ENCODE data around the gene C3orf70.
"Not testable (repeated sequence)": the region's sequence is repeated elsewhere in the genome, so short reads cannot be mapped to it uniquely, and the experiment has no call there.

The C3orf70 gene

DNA sequence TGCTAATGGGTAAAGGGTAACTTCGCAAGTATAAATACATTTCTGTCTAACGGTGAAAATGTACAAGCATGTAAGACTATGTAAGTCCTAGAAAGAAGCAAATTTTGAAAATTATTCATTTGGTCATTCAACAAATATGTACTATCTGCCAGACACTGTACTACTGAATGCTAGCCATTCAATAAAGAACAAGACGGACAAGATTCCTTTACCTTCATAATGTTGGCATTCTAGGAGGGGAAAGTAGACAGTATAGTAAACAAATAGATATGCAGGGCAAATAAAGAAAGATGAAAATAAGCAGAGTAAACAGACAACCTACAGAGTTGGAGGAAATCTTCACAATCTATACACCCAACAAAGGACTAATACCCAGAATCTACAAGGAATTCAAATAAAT, 32.7 kb downstream of the C3orf70 start:
- H3K27me3 Mint-ChIP-seq = peaks cover 31% of the 10 kb centered on the region
- H3K9me3 Mint-ChIP-seq = peaks cover 5% of the 10 kb centered on the region
- ATAC-seq = no peak
- H3K36me3 Mint-ChIP-seq = no peaks in the 10 kb centered on the region
- no peaks in the 10 kb centered on the region for H3K4me1 Mint-ChIP-seq
- H3K4me3 Mint-ChIP-seq = no peak overlapping the region
- H3K27ac Mint-ChIP-seq = no peak overlapping the region

DNA sequence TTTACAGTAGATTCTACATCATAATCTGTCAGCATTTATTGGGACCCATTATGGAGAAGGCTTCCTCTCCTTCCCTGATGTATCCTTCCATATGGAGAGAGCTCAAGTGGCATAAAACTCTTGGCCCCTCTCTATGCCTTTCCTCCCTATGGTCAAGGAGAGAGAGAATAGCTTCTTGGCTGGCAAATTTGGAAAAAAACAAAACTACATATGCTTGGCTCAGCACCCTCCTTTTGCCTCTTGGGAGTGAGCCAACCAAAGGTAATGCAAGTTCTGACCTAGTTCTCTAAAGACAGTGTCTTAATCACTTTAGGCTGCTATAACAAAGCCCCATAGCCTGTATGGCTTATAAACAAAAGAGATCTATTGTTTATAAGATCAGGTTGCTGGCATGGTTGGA, 37.5 kb downstream of the C3orf70 start:
- Mint-ChIP-seq H3K27ac (no peak overlapping the region), H3K27me3 (peaks cover 35% of the 10 kb centered on the region), H3K9me3 (peaks cover 2% of the 10 kb centered on the region), H3K4me1 (no peaks in the 10 kb centered on the region), H3K36me3 (no peaks in the 10 kb centered on the region), H3K4me3 (no peak overlapping the region)
- no peak for ATAC-seq

DNA sequence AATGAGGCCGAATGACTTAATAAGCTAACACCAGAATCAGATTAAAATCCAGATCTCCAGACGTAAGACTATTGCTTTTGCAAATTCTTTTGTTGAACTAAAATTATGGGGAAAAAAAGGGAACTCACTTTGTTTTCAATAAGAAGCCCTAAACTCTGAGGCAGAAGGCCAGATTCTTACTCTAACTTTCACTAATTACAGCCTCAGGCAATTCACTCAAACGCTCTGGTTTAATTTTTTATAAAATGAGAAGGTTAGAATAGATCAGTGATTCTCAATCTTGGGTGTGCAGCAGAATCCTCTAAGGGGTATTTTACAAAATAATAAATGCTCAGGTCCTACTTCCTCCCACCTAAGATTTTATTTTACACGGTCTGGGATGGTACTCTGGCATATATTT, 38.1 kb downstream of the C3orf70 start:
- ATAC-seq = no peak
- H3K4me1 Mint-ChIP-seq = no peaks in the 10 kb centered on the region

GRCh38 chr3:185112186-185112585, 40.7 kb downstream of the C3orf70 start:
- no peak overlapping the region for H3K4me3 Mint-ChIP-seq
- H3K27me3 Mint-ChIP-seq = peaks cover 11% of the 10 kb centered on the region
- H3K27ac Mint-ChIP-seq = no peak overlapping the region
- H3K9me3 Mint-ChIP-seq = no peaks in the 10 kb centered on the region
- no peaks in the 10 kb centered on the region for H3K4me1 Mint-ChIP-seq
- ATAC-seq = no peak
- no peaks in the 10 kb centered on the region for H3K36me3 Mint-ChIP-seq

More for the DNA sequence above, 38.1 kb downstream of the C3orf70 start:
- no peaks in the 10 kb centered on the region for H3K36me3 Mint-ChIP-seq
- no peaks in the 10 kb centered on the region for H3K9me3 Mint-ChIP-seq
- no peak overlapping the region for H3K4me3 Mint-ChIP-seq
- no peak overlapping the region for H3K27ac Mint-ChIP-seq
- peaks cover 28% of the 10 kb centered on the region for H3K27me3 Mint-ChIP-seq

DNA sequence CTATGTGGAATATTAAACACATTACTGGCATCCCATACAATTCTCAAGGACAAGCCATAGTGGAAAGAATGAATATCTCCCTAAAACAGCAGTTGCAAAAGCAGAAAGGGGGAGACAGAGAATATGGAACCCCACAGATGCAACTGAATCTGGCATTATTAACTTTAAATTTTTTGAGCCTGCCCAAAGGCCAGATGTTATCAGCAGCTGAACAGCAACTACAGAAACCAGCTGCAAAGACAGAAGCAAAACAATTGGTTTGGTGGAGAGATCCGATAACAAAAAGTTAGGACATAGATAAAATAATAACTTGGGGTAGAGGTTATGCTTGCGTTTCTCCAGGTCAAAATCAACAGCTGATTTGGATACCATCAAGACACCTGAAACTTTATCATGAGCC, 43.8 kb downstream of the C3orf70 start:
- H3K36me3 Mint-ChIP-seq, H3K4me1 Mint-ChIP-seq, H3K27ac Mint-ChIP-seq, H3K4me3 Mint-ChIP-seq, ATAC-seq: not testable (repeated sequence)
- peaks cover 11% of the 10 kb centered on the region for H3K9me3 Mint-ChIP-seq
- peaks cover 16% of the 10 kb centered on the region for H3K27me3 Mint-ChIP-seq

DNA sequence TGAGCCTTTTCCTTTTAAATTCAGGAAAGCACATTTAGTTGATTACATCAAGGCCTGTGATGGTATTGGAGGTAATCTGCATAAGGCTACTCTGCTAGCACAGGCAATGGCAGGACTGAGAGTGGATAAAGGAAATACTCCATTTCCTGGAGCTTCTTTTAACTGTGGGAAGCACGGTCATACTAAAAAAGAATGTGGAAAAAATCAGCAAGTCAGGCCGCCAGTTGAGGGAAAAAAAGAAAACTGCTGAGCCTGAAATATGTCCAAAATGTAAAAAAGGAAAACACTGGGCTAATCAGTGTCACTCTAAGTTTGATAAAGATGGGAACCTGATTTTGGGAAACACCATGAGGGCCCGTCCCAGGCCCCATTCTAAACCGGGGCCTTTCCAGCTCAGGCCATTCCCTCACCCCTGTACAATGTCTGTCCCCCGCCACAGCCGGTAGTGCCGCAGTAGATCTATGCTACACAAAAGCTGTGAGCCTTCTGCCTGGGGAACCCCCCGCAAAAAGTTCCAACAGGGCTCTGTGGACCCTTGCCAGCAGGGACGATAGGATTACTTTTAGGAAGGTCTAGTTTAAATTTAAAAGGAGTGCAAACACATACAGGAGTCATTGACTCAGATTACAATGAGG, 46.5 kb downstream of the C3orf70 start:
- not testable (repeated sequence) for ATAC-seq

DNA sequence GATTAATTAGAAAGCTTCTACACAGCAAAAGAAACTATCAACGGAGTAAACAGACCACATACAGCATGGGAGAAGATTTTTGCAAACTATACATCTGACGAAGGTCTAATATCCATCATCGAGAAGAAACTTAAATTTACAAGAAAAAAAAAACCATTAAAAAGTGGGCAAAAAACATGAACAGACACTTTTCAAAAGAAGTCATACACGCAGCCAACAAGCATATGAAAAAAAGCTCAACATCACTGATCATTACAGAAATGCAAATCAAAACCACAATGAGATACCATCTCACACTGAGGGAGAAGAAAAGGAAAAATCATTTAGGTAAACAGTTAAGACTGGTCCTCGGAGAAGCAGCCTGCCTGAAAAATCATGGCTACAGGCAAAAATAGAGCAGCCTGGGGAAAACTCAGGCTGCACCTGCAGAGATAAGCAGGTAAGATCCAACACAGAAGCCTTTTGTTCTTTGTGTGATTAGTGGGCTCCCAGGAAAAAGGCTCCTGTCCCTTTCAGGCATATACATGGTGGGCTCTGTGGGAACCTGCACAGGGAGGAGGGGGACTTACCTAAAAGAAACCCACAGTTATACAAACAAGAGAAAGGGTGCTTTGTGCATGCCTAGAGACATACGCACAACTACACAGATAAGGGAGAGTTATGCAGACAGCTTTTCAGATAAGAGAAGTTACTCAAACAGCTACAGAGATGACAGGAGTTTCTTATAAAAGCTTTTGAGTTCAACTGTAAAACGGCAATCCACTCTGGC, 49.3 kb downstream of the C3orf70 start:
- H3K4me1 Mint-ChIP-seq = no peaks in the 10 kb centered on the region
- peaks cover 30% of the 10 kb centered on the region for H3K27me3 Mint-ChIP-seq
- H3K27ac Mint-ChIP-seq = no peak overlapping the region
- no peak overlapping the region for H3K4me3 Mint-ChIP-seq
- no peak for ATAC-seq
- no peaks in the 10 kb centered on the region for H3K36me3 Mint-ChIP-seq
- H3K9me3 Mint-ChIP-seq = peaks cover 30% of the 10 kb centered on the region

More for the DNA sequence above, 46.5 kb downstream of the C3orf70 start:
- H3K27ac Mint-ChIP-seq, H3K36me3 Mint-ChIP-seq, H3K4me1 Mint-ChIP-seq, H3K4me3 Mint-ChIP-seq: not testable (repeated sequence)
- H3K9me3 Mint-ChIP-seq = peaks cover 24% of the 10 kb centered on the region
- H3K27me3 Mint-ChIP-seq = peaks cover 12% of the 10 kb centered on the region

- no peak overlapping the region for H3K4me3 Mint-ChIP-seq
- H3K9me3 Mint-ChIP-seq = no peaks in the 10 kb centered on the region
- no peaks in the 10 kb centered on the region for H3K36me3 Mint-ChIP-seq
- no peak for ATAC-seq
- no peaks in the 10 kb centered on the region for H3K4me1 Mint-ChIP-seq
- H3K27ac Mint-ChIP-seq = no peak overlapping the region
- H3K27me3 Mint-ChIP-seq = peaks cover 29% of the 10 kb centered on the region
Measured at GRCh38 chr3:185094697-185095096, 58.2 kb downstream of the C3orf70 start.

GRCh38 chr3:185093116-185093515, 59.7 kb downstream of the C3orf70 start:
- H3K27me3 Mint-ChIP-seq = peaks cover 28% of the 10 kb centered on the region
- no peaks in the 10 kb centered on the region for H3K4me1 Mint-ChIP-seq
- H3K4me3 Mint-ChIP-seq = no peak overlapping the region
- no peaks in the 10 kb centered on the region for H3K36me3 Mint-ChIP-seq
- no peak overlapping the region for H3K27ac Mint-ChIP-seq
- ATAC-seq = no peak
- no peaks in the 10 kb centered on the region for H3K9me3 Mint-ChIP-seq

- ATAC-seq = no peak
- Mint-ChIP-seq H3K27me3 (peaks cover 17% of the 10 kb centered on the region), H3K27ac (no peak overlapping the region), H3K4me3 (no peak overlapping the region), H3K36me3 (no peaks in the 10 kb centered on the region), H3K4me1 (no peaks in the 10 kb centered on the region), H3K9me3 (no peaks in the 10 kb centered on the region)
Measured at GRCh38 chr3:185090811-185091210, 62.0 kb downstream of the C3orf70 start.

DNA sequence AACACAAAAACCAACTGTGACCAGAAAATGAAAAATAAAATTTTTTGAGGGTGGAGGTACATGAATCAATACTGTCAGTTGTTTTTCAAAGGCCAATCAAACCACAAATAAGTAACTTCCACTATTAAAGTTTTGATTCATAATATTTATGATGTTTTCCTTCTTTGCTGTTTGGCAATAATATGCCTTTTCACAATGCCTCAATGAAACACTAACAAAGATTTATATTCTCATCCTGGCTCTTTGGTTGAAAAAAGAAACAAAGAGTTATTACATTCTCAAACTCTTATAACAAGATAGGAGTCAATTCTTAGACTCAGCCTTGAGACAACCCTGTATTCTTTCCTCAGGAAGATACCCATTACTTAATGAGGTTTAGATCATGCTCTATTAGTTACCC, 63.1 kb downstream of the C3orf70 start:
- Mint-ChIP-seq H3K4me3 (no peak overlapping the region), H3K27ac (no peak overlapping the region), H3K4me1 (no peaks in the 10 kb centered on the region), H3K9me3 (no peaks in the 10 kb centered on the region), H3K27me3 (peaks cover 17% of the 10 kb centered on the region), H3K36me3 (no peaks in the 10 kb centered on the region)
- no peak for ATAC-seq

DNA sequence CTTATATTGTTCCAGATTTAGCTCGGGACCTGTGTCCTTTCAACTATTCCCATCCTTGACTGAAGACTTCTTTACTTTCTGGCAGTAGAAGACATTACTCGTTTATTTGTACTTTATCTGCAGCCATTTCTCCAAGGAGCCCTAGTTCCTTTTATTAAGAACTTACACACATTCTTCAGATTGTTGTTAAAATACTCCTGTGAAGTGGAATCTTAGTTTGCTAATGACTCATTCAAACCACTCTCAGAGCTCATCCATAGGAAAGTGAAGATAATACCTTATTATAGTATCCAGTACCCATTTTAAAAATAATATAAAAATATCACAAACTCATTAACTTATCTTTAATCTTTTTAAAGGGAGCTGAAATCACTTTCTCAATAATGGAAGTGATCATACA, 63.5 kb downstream of the C3orf70 start:
- peaks cover 17% of the 10 kb centered on the region for H3K27me3 Mint-ChIP-seq
- no peaks in the 10 kb centered on the region for H3K4me1 Mint-ChIP-seq
- no peak for ATAC-seq
- no peaks in the 10 kb centered on the region for H3K36me3 Mint-ChIP-seq
- no peak overlapping the region for H3K27ac Mint-ChIP-seq
- no peaks in the 10 kb centered on the region for H3K9me3 Mint-ChIP-seq
- no peak overlapping the region for H3K4me3 Mint-ChIP-seq

- Mint-ChIP-seq H3K4me1 (no peaks in the 10 kb centered on the region), H3K9me3 (no peaks in the 10 kb centered on the region), H3K4me3 (no peak overlapping the region), H3K27me3 (peaks cover 13% of the 10 kb centered on the region), H3K27ac (no peak overlapping the region), H3K36me3 (no peaks in the 10 kb centered on the region)
- no peak for ATAC-seq
Measured at GRCh38 chr3:185087419-185087818, 65.4 kb downstream of the C3orf70 start.

GRCh38 chr3:185084901-185085300, 68.0 kb downstream of the C3orf70 start:
- no peaks in the 10 kb centered on the region for H3K4me1 Mint-ChIP-seq
- H3K27me3 Mint-ChIP-seq = peaks cover 8% of the 10 kb centered on the region
- H3K4me3 Mint-ChIP-seq = no peak overlapping the region
- no peaks in the 10 kb centered on the region for H3K36me3 Mint-ChIP-seq
- no peak for ATAC-seq
- H3K9me3 Mint-ChIP-seq = no peaks in the 10 kb centered on the region
- H3K27ac Mint-ChIP-seq = no peak overlapping the region

DNA sequence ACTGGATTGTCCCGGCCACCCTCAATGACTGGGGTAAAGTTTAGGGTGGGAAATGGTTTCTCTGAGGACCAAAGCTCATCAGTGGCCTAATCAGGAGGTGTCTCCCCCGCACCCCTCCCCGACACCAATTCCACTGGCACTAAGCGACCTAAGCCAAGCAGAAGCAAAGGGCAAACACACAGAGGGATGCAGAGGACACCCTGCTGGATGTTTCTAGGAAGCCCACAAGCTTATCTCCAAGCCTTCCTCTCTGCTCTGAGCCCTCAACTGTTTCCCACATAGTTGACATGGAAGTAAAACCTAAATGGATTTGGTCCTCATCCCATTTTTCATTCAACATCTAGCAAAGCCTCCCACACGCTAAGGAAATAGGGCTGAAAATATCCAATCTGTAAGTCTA, 68.5 kb downstream of the C3orf70 start:
- Mint-ChIP-seq H3K27ac (no peak overlapping the region), H3K27me3 (peaks cover 8% of the 10 kb centered on the region), H3K9me3 (no peaks in the 10 kb centered on the region), H3K4me1 (no peaks in the 10 kb centered on the region), H3K36me3 (no peaks in the 10 kb centered on the region), H3K4me3 (no peak overlapping the region)
- ATAC-seq = no peak

- no peaks in the 10 kb centered on the region for H3K36me3 Mint-ChIP-seq
- H3K27me3 Mint-ChIP-seq = peaks cover 8% of the 10 kb centered on the region
- no peak overlapping the region for H3K4me3 Mint-ChIP-seq
- ATAC-seq = no peak
- H3K9me3 Mint-ChIP-seq = no peaks in the 10 kb centered on the region
- no peak overlapping the region for H3K27ac Mint-ChIP-seq
- no peaks in the 10 kb centered on the region for H3K4me1 Mint-ChIP-seq
Measured at GRCh38 chr3:185082829-185083228, 70.0 kb downstream of the C3orf70 start.
